ENCODE measurements around the gene CADM2. TPM values are rescaled to one million over a fixed set of nuclear protein-coding genes. Genes with fewer than 3 reads are reported as not detected.

CADM2 gene
- total and polyA plus RNA-seq, 2 donors (not counting 3 experiments of a cell fraction or from before 2014, with no cell fraction given) = not detected

GRCh38 chr3:85877631-85878030 lies 918.8 kb downstream of the CADM2 start:
- no peaks in the 10 kb centered on the region for H3K36me3 ChIP-seq (ENCODE audit: control insufficient read depth in 2 of 2, extremely low read depth in 1 of 2, insufficient read depth in 2 of 2, low read length in 2 of 2)
- no peaks in the 10 kb centered on the region for H4K20me1 ChIP-seq (replicated peaks; ENCODE audit: control insufficient read depth, extremely low read depth, insufficient read depth, low read length)
- DNase-seq (ENCODE audit: low read depth, low spot score) (no peak), FAIRE-seq (no peak)
- H3K9me3 ChIP-seq (replicated peaks; ENCODE audit: control insufficient read depth, insufficient read depth, low read length) = no peaks in the 10 kb centered on the region
- H3K79me2 ChIP-seq (ENCODE audit: control insufficient read depth, insufficient read depth, low read length) = no peaks in the 10 kb centered on the region
- ChIA-PET CTCF (no interaction called here), POLR2A (no interaction called here)
- no peak overlapping the region for H2AFZ ChIP-seq (ENCODE audit: low read depth, low read length)
- intact Hi-C loops (cut with micrococcal nuclease) (no loop called here), dilution Hi-C loops (cut with MboI; ENCODE audit: extremely low pct_ligation_motif_present, low sequenced_read_pairs) (no loop called here)
- TF ChIP-seq CTCF (IDR thresholded peaks at IDR 0.05; ENCODE audit: extremely low read depth in 1 of 2, insufficient read depth in 1 of 2, low read depth in 1 of 2, low read length in 2 of 2) (no peak), POLR2AphosphoS5 (IDR thresholded peaks at IDR 0.05; ENCODE audit: insufficient read depth, low read depth, low read length) (no peak), GATA2 (IDR thresholded peaks at IDR 0.05; ENCODE audit: insufficient read depth, insufficient read length, low read depth, low read length) (no peak), MYC (IDR thresholded peaks at IDR 0.05; ENCODE audit: low read depth, low read length) (no peak), JUN (IDR thresholded peaks at IDR 0.05; ENCODE audit: borderline replicate concordance, insufficient read depth, insufficient read length, low read depth) (no peak), MAX (IDR thresholded peaks at IDR 0.05; ENCODE audit: insufficient read depth, insufficient read length) (no peak), FOS (IDR thresholded peaks at IDR 0.05; ENCODE audit: borderline replicate concordance, insufficient read depth, low read length) (no peak), EZH2 (IDR thresholded peaks at IDR 0.05; ENCODE audit: borderline replicate concordance, low read depth, low read length, severe bottlenecking) (no peak), POLR2A (IDR thresholded peaks at IDR 0.05; ENCODE audit: low read depth, low read length) (no peak)
- no peak overlapping the region for H3K27ac ChIP-seq (ENCODE audit: insufficient read depth, low read depth, low read length)
- no peaks in the 10 kb centered on the region for H3K27me3 ChIP-seq (ENCODE audit: control insufficient read depth in 2 of 2, insufficient read depth in 2 of 2, low read length in 2 of 2)
- no peaks in the 10 kb centered on the region for H3K9me1 ChIP-seq (replicated peaks; ENCODE audit: control insufficient read depth, extremely low read depth, insufficient read depth, low read length)
- no peak overlapping the region for H3K9ac ChIP-seq (replicated peaks; ENCODE audit: extremely low read depth, insufficient read depth, low read length)
- no TSS peak for BruUV-seq (replicated peaks)
- H3K4me3 ChIP-seq (replicated peaks in 1 of 3; ENCODE audit: insufficient read depth in 1 of 3, low read depth in 1 of 3, low read length in 3 of 3) = no peak overlapping the region
- H3K4me2 ChIP-seq (ENCODE audit: insufficient read depth, low read length) = no peak overlapping the region
- no peaks in the 10 kb centered on the region for H3K4me1 ChIP-seq (ENCODE audit: control insufficient read depth, extremely low read depth, insufficient read depth, low read length)
